TTC549 (cell line): Measurements from ENCODE around the gene MAPKAP1.
"Not testable (repeated sequence)": the region's sequence is repeated elsewhere in the genome, so short reads cannot be mapped to it uniquely, and the experiment has no call there.

ENCODE experiments used
- FAIRE-seq: peaks from 2 replicates; lab custom pipeline; 2012; peaks lifted over from hg19 to GRCh38; lab: Jason Lieb, UNC

Gene MAPKAP1

DNA sequence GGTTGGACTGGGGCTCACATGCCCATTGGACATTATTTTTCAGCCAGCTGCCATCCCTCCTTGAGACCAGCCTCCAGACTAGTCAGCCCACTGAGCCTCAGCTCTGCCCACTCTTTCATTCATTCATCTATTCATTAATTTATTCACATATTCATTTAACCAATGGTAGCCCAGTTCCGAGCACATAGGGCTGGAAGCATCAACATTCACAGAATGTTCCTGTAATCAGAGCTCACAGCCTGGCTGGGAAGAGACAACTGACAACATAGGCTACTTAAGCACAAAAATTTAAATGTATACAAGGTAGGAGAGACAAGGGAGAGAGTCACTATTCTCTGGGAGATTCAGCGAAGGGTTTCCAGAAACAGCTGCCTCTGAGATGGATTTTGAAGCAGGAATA, 23.2 kb upstream of the MAPKAP1 start:
- no peak for FAIRE-seq

DNA sequence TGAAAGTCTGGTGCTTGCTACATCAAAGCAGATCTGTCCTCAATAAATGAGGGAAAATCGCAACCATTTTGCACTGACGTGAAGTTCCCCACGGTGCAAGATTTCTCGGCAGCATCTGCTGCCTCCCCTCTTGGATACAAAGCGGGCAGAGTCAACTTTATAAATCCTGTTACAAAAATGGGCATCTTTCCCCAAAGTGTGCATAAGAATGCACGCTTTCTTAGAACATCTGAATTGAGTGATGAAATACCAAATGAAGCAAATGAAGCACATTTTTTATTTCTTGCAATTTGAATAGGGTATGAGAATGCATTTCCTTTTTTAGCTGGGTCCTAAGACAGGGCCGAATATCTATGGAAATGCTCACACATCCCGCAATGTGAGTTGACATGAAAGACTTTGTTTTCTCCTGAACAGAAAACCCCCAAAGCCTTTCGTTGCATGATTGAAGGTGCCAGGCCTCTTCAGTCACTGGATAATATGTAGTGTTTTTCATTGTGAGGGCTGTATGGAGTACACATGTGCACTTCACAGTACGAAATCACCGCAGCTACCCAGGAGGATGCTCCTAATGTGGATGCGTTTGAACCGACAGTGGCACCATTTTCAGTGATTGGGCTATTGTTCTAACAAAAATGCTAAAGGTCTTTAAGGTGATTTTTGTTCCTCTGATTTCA, 19.6 kb upstream of the MAPKAP1 start:
- no peak for FAIRE-seq

DNA sequence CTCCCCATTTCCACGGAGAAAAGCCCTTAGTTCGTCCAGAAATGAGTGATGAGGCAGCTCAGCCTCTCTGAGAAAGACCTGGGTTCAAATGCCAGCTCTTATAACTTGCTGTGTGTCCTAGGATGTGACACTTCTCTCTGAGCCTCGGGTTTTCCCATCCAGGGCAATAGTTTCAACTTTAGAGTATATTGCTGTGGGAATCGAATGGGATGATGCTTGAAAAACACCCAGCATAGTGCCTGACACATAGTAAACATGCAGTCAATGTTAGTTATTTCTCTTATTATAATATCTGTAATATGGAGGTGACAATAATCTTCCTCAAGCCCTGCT, 430 bp upstream of the MAPKAP1 start:
- FAIRE-seq = no peak

DNA sequence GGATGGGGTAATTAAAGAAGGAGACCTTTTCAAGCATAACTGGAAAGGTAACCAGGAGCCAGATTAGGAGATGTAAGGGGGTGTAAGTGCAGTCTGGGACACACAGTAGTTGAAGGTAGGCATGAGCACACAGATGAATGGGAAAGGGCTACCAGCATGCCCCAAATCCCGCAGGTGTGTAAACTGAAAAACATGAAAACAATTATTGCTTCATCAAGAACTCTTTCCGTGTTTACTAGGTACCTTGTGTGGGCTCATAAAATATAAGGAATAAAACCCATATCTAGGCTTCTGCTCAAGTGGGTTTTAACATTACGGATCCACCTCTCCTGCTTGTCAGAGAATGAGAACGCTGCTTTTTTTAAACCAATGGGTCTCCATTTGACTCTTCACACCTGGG, 1.1 kb downstream of the MAPKAP1 start:
- FAIRE-seq = no peak

DNA sequence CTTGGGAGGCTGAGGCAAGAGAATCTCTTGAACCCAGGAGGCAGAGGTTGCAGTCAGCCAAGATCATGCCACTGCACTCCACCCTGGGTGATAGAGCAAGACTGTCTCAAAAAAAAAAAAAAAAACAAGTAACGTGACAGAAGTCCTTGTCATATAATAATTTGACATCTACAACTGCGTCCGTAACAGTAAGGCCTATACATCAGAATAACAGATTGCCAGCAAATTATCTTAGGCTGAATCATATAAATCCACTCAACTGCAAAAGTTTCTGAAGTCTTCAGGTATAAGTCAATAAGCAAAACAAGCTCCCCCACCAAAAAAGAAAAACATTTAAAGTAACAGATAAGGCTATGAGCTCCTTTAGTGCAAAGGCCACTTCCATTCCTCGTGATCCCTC, 3.3 kb downstream of the MAPKAP1 start:
- no peak for FAIRE-seq

DNA sequence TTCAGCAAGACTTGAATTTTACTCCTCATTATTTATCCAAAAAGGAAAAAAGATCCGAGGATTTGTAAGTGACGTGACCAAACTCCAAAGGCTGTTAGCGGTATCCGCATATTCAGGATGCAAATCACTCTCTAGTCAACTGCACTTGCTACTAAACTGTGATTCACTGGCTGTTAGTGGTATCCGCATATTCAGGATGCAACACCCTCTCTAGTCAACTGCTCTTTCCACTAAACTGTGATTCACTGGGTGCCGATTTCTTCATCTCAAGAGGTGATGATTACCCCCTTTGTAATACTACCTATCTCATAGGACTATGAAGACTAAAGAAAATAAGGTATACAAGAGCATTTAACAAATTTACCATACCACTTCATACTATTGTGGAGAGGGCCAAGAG, 5.7 kb downstream of the MAPKAP1 start:
- no peak for FAIRE-seq

DNA sequence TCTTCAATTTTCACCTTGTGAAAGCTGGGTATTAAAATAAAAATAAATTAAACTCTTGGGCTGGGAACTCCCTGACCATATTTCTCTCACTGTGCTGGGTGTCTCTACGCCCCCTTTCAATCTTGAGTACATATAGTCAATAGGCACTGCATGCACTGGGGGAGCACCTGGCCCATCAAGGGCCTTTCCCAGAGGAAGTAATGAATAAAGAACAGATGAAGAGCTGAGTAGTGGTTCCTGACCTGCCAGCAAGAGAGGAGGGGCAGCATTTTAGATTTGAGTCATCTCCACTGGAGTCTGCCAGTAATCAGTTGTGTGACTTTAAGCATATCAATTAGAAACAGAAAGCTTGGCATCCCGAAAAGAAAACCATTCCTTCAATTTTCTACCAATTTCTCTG, 6.2 kb downstream of the MAPKAP1 start:
- FAIRE-seq = no peak

DNA sequence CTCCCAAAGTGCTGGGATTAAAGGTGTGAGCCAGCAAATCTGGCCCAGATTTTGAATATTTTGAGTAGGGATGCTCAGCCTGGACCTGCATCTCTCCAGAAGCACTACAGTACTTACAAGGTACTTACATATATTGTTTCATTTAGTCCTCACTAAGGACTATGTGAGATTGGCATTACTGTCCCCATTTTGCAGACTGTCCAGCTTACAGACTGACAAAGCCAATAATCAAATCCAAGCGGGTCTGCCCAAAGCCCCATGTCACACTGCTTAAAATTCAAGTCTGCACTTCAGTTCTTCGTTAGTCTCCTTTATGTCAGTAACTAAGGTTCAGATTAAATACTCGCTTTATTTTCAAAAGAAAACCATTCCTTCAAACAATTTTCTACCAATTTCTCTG, 7.1 kb downstream of the MAPKAP1 start:
- FAIRE-seq = no peak

DNA sequence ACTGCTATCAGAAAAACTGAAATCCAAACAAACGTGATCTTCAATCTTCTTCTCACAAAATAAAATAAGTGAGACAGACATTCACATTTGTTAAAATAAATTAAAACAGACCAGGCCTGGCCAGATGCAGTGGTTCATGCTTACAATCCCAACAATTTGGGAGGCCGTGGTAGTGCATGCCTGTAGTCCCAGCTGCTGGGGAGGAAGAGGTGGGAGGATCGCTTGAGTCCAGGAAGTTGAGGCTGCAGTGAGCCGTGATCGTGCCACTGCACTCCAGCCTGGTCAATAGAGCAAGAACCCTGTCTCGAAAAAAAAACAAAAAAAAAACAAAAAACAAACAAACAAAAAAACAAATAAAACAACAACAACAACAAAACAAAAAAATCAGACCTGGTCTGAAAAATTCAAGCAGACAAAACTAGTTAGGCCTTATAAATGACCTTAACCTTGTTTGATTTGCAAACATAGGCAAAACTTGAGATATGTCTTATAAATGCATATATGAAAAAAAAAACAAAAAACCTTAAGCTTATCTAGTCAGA, 10.8 kb downstream of the MAPKAP1 start:
- no peak for FAIRE-seq

DNA sequence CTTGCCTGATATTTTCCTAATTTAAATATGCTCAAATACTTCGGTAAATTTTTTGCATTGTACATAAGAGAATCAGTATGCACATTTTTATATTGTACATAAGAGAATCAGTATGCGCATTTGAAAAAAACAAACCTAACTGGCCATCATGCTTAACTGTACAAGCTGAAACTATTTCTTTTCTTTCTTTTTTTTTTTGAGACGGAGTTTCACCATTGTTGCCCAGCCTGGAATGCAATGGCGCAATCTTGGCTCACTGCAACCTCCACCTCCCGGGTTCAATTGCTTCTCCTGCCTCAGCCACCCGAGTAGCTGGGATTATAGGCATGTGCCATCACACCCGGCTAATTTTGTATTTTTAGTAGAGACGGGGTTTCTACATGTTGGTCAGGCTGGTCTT, 11.5 kb downstream of the MAPKAP1 start:
- not testable (repeated sequence) for FAIRE-seq

DNA sequence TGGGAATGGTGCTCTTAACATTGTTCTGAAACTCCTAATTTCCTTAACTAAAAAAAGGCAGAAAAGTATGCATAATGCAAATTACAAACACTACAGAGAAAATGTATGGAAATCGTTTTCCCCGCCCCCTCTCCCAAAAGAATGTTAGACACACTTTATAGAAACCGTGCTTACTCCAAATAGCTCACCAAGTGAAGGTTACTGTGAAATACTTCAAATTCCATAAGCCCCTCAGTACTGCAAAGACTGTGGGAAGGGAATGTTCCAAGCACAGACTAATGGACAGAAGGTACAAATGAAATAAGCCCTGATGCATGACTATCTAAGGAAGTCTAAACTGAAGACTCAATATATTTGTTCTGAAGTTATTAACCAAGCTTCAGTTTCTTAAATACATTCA, 12.5 kb downstream of the MAPKAP1 start:
- no peak for FAIRE-seq

DNA sequence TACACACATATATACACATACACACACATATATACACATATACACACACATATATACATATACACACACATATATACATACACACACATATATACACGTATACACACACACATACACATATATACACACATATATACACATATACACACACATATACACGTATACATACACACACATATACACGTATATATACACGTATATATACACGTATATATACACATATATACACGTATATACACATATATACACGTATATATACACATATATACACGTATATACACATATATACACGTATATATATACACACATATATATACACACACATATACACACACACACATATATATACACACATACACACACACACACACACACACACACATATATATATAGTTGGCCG, 13.5 kb downstream of the MAPKAP1 start:
- not testable (repeated sequence) for FAIRE-seq

DNA sequence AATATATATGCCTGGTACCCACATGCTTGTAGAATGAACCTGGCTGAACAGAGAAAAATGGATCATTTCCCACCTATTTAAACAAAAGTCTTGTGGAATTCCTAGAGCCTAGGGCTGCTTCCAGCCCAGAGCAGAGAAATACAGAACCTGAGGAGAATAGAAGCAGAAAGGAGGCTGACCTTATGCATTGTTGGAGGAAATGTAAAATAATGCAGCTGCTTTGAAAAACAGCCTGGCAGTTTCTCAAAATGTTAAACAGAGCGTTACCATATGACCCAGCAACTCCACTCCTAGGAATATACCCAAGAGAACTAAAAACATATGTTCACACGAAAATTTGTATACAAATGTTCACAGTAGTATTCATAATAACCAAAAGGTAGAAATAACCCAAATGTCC, 15.1 kb downstream of the MAPKAP1 start:
- no peak for FAIRE-seq

DNA sequence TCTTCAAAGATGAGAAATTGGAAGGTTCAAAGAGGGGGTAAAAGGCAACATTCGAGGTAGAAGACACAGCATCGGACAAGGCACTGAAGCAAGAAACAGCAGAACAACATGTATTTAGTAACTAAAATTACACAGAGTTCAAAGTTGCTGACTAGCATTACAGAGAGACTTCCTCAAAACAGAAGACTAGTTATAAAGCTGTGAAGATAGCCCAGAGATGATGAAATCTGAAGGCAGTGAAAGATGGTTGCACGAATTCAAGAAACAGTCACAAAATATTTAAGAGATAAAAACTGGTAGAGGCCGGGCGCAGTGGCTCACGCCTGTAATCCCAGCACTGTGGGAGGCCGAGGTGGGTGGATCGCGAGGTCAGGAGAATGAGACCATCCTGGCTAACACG, 16.3 kb downstream of the MAPKAP1 start:
- FAIRE-seq = no peak

DNA sequence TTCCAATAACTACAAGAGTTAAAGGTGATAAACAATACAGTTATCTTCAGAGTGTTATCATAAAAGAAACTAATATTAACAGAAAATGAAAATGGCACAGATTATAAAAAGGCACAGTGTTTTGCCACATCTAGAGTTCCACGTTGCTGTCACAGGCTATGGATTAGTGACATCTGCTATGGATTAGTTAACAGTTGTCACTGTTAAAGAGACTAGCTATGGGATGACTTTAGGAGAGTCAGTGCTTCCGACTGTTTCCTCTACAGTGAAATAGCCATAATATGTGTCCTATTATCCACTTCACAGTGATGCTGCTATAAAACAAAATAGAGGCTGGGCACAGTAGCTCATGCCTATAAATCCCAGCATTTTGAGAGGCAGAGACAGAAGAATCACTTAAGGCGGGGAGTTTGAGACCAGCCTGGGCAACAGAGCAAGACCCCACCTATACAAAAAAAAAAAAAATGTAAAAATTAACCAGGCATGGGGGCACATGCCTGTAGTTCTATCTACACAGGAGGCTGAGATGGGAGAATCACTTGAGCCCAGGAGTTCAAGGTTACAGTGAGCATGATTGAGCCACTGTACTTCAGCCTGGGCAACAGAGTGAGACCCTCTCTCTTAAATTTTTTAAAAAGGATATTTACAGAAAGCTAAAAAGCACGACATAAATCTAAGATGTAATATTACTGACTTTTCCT, 19.7 kb downstream of the MAPKAP1 start:
- FAIRE-seq = no peak

DNA sequence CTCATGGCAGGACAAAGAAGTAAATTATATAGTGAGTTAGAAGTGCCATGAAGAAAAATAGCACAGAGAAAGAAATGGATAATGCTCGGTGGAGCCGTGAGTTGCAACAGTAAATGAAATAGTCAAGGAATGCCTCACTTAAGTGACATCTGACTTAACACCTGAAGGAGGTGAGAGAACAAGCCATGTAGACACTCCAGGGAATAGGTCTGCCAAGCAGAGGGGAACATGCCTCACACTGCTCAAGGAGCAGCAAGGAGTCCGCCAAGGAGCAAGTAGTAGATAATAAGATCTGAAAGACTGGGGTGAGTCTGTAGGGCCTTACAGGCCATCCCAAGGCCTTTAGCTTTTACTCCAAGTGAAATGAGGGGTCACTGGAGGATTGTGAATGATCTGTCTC, 21.8 kb downstream of the MAPKAP1 start:
- no peak for FAIRE-seq

DNA sequence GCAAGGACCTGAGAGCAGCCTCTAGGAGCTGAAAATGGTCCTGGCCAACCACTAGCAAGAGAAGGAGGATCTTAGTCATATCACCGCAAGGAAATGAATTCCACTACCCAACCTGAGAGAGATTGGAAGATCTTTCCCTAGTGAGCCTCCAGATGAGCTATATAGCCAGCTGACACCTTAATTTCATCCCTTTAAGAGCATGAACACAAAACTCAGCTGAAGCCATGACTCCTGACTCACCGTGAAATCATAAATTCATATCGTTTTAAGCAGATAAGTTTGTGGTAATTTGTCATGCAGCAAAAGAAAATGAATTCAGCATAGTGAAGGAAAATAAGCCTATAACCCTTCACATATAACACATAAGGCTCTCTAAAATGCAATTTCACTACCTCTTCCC, 23.5 kb downstream of the MAPKAP1 start:
- no peak for FAIRE-seq

DNA sequence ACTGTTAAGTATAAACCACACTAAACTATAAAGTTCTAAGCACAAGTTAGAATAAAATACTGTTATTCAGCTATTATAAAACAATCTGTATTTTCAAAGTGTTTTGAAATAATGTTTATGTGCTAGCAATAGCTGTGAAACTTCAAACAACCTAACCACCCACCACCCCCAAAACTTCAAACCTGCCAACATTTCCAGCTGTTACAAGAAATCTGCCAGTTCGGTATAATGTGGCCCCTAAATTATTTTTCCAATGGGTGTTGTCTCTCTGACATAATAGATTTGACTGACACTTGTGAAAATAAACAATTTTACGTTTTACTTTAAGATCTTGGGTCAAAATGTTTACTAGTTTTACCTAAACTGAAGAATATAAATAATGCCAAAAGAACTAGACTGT, 24.7 kb downstream of the MAPKAP1 start:
- FAIRE-seq = no peak

DNA sequence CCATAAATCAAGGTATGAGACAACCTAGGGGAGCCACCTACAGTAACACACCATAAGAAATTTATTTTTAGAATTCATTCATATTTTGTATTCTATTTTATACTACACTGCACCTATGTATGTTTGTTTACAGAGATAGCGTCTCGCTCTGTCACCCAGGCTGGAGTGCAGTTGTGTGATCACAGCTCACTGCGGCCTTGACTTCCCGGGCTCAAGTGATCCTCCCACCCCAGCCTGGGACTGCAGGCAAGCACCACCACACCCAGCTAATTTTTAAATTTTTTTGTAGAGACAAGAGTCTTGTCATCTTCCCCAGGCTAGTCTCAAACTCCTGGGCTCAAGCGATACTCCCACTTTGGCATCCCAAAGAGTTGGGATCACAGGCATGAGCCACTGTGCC, 25.4 kb downstream of the MAPKAP1 start:
- FAIRE-seq = no peak

DNA sequence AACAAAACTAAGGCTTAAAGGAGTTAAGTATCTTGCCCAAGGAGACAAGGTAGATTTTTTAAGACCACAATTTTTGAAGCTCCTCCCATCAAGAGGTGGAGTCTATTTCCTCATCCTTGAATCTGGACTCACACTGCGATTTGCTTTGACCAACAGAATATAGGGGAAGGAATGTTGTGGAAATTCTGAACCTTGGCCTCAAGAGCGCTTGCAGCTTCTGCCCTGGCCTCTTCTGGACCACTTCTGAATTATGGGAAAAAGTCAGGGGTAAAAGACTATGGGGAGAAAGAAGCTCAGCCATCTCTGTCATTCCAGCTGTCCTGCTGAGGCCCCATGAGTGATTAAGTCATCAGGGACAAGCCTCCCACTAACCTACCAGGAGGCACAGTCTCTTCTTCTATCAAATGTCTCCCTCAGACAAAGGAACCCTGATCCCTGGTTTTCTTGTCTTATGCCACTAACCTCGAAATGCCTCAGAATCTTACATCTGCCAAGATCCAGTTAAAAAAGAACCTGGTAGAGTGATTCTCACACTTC, 25.9 kb downstream of the MAPKAP1 start:
- FAIRE-seq = no peak

DNA sequence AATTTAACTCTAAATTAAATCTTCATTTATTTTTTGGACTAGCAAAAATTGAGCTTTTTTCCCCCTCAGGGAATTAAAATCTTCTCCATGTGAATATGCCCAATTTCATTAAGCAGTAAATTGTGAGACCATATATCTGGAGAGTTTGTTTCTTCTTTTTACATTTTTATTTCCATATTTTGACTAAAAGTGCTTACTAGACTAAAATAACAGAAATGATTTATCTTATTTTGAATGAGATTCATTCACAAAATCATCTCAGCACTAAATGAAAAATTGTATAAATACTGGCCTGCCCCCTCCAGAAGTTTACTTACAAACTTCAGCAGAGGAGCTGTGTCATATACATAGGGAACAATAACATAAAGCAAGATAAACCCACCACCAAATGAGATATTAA, 26.6 kb downstream of the MAPKAP1 start:
- FAIRE-seq = no peak

DNA sequence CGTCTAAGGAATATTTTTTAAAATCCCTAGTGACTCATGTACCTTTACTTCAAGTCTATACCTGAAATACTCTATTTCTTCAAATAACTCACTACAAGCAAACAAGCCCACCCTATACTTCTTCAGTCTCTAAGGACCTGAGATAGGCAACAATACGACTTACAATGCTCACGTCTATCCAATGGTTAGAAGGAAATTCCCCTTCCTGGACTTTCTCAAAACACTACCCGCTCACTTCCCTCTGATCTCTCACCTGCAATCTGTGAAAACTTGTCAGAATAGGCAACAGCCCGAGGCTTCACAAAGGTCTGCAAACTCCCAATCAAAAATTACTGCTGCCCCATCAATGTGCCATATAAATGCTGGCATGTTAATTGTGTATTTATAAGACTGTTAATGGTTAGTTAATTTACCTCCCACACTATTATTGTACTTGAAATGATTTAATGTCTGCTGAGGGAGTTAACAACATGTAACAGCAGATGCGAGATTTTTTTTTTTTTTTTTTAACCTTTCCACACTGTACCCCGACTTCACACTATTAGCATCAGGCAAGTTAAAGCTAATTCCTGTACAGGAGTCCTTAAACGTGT, 27.3 kb downstream of the MAPKAP1 start:
- FAIRE-seq = no peak
